ENCODE data around the gene SLC6A7.

Gene SLC6A7

GRCh38 chr5:150174285-150174684, 15.6 kb upstream of the SLC6A7 start:
- no peak for DNase-seq (ENCODE audit: low spot score)

- DNase-seq (ENCODE audit: low spot score), result no peak
Measured at GRCh38 chr5:150175076-150175475, 14.8 kb upstream of the SLC6A7 start.

GRCh38 chr5:150175536-150175935, 14.3 kb upstream of the SLC6A7 start:
- no peak for DNase-seq (ENCODE audit: low spot score)

- DNase-seq (ENCODE audit: low spot score), result no peak
Measured at GRCh38 chr5:150176745-150177477, 13.0 kb upstream of the SLC6A7 start.

- no peak for DNase-seq (ENCODE audit: low spot score)
Measured at GRCh38 chr5:150177721-150178120, 12.1 kb upstream of the SLC6A7 start.

GRCh38 chr5:150178262-150178661, 11.6 kb upstream of the SLC6A7 start:
- DNase-seq (ENCODE audit: low spot score), result no peak

GRCh38 chr5:150179019-150179620, 10.7 kb upstream of the SLC6A7 start:
- no peak for DNase-seq (ENCODE audit: low spot score)

- peak; percentile 84 for DNase-seq (ENCODE audit: low spot score)
Measured at GRCh38 chr5:150180241-150181026, 9.4 kb upstream of the SLC6A7 start.

- no peak for DNase-seq (ENCODE audit: low spot score)
Measured at GRCh38 chr5:150181027-150181426, 8.8 kb upstream of the SLC6A7 start.

- DNase-seq (ENCODE audit: low spot score), result no peak
Measured at GRCh38 chr5:150181766-150182545, 7.9 kb upstream of the SLC6A7 start.

- DNase-seq (ENCODE audit: low spot score), result no peak
Measured at GRCh38 chr5:150182774-150183173, 7.1 kb upstream of the SLC6A7 start.

GRCh38 chr5:150183436-150183835, 6.4 kb upstream of the SLC6A7 start:
- no peak for DNase-seq (ENCODE audit: low spot score)

- DNase-seq (ENCODE audit: low spot score), result no peak
Measured at GRCh38 chr5:150184006-150184405, 5.9 kb upstream of the SLC6A7 start.

- DNase-seq (ENCODE audit: low spot score), result no peak
Measured at GRCh38 chr5:150184990-150185912, 4.6 kb upstream of the SLC6A7 start.

GRCh38 chr5:150186137-150186536, 3.7 kb upstream of the SLC6A7 start:
- no peak for DNase-seq (ENCODE audit: low spot score)

GRCh38 chr5:150186897-150187296, 3.0 kb upstream of the SLC6A7 start:
- no peak for DNase-seq (ENCODE audit: low spot score)

- no peak for DNase-seq (ENCODE audit: low spot score)
Measured at GRCh38 chr5:150188146-150188842, 1.6 kb upstream of the SLC6A7 start.

GRCh38 chr5:150189326-150189725, 536 bp upstream of the SLC6A7 start:
- DNase-seq (ENCODE audit: low spot score), result no peak

GRCh38 chr5:150190503-150190979, 679 bp downstream of the SLC6A7 start:
- no peak for DNase-seq (ENCODE audit: low spot score)

- DNase-seq (ENCODE audit: low spot score), result no peak
Measured at GRCh38 chr5:150190987-150191386, 1.1 kb downstream of the SLC6A7 start.
